ENCODE measurements around the gene KRT1.

The KRT1 gene

GRCh38 chr12:52659951-52660350 lies 20.3 kb downstream of the KRT1 start:
- DNase-seq (ENCODE audit: low spot score), result peak; percentile 56

DNA sequence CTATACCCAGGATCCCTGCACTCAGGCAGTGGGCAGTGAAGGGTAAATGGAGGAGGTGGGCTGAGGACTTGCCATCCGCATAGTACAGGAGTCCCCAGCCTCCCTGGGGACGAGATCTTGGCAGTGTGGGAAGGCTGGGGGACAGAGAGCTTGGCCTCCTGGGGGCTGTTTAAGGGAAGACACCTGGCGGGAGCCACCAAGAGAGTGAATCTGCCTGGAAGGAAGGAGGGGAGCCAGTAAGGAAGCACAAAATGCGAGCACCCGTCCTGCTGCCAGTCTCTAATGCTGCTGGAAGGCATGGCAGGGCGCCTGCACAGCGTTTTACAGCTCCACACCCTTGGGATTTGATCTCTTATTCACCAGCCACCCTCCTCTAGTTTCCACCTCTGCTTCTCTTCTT lies 20.8 kb downstream of the KRT1 start:
- DNase-seq (ENCODE audit: low spot score), result peak; percentile 34

DNA sequence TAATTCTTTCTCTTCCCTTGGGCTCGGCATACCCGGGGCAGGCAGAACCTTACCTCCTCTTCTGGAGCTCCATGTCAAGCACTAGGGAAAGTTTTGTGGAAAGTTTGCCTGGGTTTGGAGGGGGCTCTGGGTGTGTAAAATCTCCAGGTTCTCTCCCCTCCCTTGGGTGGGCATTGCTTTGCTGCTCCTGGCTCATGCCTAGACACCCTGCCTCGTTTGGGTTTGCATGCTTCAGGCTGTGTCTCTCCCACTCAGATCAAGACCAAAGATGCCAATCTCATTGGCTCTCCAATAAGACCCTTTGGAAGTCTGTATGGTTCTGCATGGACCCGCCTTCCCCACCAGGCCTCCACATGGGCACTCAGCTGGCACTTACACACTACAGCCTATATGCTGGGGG lies 22.0 kb downstream of the KRT1 start:
- no peak for DNase-seq (ENCODE audit: low spot score)

- no peak for DNase-seq (ENCODE audit: low spot score)
Measured at GRCh38 chr12:52657250-52657902, 22.8 kb downstream of the KRT1 start.

DNA sequence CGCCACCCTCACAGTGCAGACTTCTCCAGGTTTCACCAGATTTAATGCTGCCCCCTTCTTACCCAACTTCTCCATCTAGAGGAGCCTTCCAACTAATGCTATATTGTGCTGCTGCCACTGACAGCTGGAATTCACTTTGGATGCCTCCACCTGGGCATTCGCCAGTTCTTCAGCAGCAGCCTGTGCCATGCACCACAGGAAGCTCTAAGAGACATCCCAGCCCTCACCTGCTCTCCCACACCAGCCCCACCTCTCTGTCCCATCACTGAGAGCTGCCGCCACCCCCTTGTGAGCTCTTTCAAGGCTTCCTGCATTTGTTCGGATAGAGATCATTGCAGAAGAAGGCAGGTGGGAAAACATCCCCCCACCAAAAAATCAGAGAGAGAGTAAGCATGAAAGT lies 23.6 kb downstream of the KRT1 start:
- no peak for DNase-seq (ENCODE audit: low spot score)

GRCh38 chr12:52655720-52656124 lies 24.5 kb downstream of the KRT1 start:
- DNase-seq (ENCODE audit: low spot score), result no peak

DNA sequence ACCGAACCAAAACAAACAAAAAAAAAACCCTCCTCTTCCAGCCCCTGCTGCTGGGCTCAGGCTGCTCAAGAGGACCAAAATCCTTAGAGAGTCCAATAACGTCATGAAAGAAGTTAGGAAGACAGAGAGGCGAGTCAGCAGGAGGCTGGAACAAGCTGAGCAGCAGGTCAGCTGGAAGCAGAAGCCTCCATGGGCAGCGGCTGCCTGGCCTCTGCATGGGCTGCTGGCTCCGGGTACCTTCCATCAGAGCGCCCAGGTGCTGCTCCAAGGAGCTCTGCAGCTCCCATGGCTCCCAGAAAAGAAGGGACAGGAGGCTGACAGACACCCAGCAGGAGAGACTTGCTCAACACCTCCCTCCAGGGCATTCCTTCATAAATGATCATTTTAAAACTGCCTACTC lies 25.0 kb downstream of the KRT1 start:
- DNase-seq (ENCODE audit: low spot score), result no peak

DNA sequence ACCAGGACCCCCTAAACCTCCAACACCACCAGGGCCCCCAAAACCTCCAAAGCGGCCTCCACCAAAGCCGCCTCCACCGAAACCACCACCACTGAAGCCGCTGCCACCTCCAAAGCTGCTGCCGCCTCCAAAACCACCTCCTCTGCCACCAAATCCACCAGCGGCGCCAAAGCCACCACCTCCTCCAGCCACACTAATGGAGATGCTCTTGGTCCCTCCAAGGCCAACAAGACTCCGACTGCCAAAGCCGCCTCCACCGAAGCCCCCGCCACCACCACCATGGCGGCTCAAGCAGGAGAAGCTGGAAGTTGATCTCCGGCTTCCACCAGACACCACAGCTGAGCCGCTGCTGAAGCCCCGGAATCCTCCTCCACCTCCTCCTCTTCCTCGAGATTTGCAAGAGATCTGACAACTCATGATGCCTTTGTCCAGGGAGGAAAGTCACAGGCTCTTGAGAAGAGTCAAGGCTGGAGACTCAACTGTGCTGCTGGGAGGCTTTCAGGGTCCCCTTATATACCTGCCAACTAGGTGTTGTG lies 28.4 kb downstream of the KRT1 start, which contains the start of gene KRT2:
Gene KRT2, minus strand, starts transcription at position 486 of the 536 bp plus-strand sequence. Its CDS starts 69 bp downstream, at position 417.
- DNase-seq (ENCODE audit: low spot score), result no peak

- DNase-seq (ENCODE audit: low spot score), result no peak
Measured at GRCh38 chr12:52650520-52651081, 29.6 kb downstream of the KRT1 start.

GRCh38 chr12:52649066-52649465 lies 31.1 kb downstream of the KRT1 start:
- no peak for DNase-seq (ENCODE audit: low spot score)

- no peak for DNase-seq (ENCODE audit: low spot score)
Measured at GRCh38 chr12:52648012-52648550, 32.1 kb downstream of the KRT1 start.

GRCh38 chr12:52647601-52648000 lies 32.6 kb downstream of the KRT1 start:
- no peak for DNase-seq (ENCODE audit: low spot score)

GRCh38 chr12:52646613-52647012 lies 33.6 kb downstream of the KRT1 start:
- no peak for DNase-seq (ENCODE audit: low spot score)

- DNase-seq (ENCODE audit: low spot score), result no peak
Measured at GRCh38 chr12:52645982-52646381, 34.2 kb downstream of the KRT1 start.

DNA sequence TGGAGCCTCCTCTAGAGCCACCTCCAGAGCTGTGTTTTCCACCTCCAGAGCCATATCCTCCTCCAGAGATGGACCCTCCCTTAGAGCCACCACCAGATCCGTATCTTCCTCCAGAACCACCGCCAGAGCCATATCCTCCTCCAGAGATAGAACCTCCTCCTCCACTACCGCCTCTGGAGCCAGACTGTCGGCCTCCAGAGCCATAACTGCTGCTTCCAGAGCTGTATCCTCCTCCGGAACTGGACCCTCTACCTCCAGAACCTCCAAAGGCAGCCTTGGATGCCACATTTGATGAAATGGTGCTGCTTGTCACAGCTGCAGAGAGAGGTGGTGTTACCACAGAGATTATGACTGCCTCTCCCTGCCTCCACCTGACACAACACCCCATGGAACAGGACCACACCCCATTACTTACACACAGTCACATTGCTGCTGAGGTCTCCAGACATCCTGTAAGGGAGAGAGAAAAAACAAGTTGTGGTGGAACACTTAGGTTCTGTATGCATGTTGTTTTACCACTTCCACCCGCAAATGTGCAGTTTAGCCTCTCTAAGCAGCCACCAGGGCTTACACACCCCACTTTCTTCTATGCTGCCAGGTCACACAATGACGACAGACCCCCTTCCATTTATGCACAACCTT lies 35.0 kb downstream of the KRT1 start:
- peak; percentile 32 for DNase-seq (ENCODE audit: low spot score)

GRCh38 chr12:52644078-52644415 lies 36.2 kb downstream of the KRT1 start:
- DNase-seq (ENCODE audit: low spot score), result no peak

DNA sequence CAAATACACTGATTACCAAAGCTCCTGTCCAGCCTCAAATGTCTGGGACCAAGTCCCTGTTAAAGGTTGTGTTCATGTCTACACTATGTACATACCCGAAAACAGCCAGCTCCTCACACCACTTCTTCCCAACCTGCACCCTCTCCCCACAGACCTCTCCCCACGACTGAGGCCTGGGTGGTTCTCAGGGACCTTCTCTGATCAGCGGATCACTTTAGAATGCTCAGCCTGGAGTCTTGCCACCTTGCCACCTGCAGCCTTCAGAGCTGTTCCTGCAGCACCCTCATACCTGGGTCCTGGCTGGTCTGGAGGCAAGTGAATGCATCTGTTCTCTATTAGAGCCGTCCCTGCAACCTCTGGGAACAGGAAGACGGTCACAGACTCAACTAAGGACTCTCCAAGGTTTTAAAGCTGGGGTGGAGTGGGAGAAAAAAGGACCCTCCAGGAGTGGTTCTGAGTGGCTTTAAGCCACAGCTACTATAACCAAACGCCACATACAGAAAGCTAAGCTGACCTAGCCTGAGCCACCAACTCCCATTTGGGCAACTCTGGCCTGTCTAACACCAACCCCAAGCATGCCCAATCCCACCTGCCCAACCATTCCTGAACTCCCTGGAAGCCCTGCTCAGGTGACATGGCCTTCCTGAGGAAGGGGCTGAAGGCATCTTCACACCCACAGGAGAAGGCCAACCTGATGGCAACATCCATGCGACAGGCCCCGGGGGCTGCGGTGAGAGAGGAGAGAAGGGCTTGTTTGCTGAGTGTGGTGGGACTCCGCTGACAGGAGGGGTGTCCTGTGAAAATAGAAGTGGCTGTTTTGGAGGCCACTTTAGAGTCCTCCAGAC lies 36.8 kb downstream of the KRT1 start:
- no peak for DNase-seq (ENCODE audit: low spot score)

DNA sequence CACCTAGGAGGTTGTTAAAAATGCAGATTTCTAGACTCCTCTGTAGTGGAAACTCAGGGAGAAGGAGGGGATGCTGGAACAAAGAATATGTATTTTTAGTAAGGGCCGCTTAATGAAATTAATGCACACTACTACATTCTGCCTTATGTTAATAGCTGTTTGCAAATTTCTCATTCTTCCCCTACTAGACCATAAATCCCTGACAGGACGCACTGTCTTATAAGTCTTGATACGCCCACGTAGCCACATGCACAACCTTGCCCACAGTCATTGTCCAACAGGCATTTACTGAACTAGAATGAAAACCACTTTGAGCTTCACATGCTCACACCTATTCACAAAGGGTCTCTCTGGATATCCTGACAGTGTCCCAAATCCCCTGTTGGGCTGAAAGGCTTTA lies 38.7 kb downstream of the KRT1 start:
- no peak for DNase-seq (ENCODE audit: low spot score)

- DNase-seq (ENCODE audit: low spot score), result no peak
Measured at GRCh38 chr12:52637299-52637698, 42.9 kb downstream of the KRT1 start.

DNA sequence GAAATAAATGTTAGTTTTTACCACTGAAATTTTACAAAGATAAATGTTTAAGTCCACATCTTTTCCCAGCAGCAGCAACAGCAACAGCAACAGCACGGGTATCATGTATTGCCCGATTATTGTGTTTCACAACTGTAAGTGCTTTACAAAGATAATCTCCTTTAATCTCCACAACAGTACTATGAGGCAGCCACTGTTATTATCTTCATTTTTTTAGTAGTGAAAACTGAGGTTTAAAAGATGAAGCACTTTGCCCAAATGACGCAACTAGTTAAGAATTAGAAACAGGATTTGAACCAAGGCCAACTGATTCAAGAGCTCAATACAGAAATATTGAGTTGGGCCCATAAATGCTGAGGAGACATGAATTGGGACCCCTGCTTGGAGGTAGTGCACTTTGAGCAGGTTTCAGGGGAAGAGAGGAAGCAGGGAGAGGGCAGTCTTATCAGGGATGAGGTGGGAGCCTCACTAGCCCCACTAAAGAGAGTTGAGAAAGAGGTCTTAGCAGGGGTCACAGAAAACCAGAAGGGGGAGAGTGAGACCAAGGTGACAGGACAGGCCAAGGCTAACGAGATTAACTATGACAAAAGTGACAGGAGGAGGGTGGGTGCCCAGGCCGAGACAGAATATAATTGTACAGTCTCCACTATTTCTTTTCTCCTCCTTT lies 43.5 kb downstream of the KRT1 start:
- no peak for DNase-seq (ENCODE audit: low spot score)

- DNase-seq (ENCODE audit: low spot score), result no peak
Measured at GRCh38 chr12:52636189-52636588, 44.0 kb downstream of the KRT1 start.

Measured in hematopoietic multipotent progenitor cell treated with erythropoietin and hydrocortisone succinate and interleukin-3 and kit ligand, for 15 days (in vitro differentiated cells).